ENCODE data around the gene EIF4E1B. TPM values are rescaled to one million over a fixed set of nuclear protein-coding genes. Genes with fewer than 3 reads are reported as not detected.

The EIF4E1B gene
- total RNA-seq, 1 donor from 2014 or later, result not detected

DNA sequence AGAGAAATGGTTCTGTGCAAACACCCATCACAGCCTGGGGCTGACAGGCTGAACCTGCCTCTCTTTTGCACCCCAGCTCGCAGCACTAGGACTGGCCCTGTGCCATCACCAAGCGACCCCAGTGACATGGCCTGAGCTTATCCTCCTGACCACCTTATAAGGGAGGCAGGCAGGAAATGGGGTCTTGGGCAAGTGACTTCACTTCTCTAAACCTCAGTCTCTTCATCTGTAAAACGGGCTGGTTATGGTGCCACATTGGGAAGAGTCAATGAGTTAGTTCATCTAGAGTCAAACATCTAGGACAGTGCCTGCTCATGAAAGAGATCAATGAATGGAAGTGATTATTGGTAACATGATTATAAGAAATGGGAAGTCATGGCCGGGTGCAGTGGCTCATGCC lies 6.3 kb upstream of the EIF4E1B start:
- no peak for DNase-seq (ENCODE audit: low spot score)
- Mint-ChIP-seq H3K27ac (no peak overlapping the region), H3K9me3 (no peaks in the 10 kb centered on the region), H3K27me3 (ENCODE audit: insufficient read depth) (peaks cover 63% of the 10 kb centered on the region), H3K4me3 (no peak overlapping the region), H3K36me3 (ENCODE audit: low read depth) (no peaks in the 10 kb centered on the region), H3K4me1 (ENCODE audit: low read depth) (peaks cover 7% of the 10 kb centered on the region)
- intact Hi-C loops (cut with micrococcal nuclease), result no loop called here

- Mint-ChIP-seq H3K9me3 (no peaks in the 10 kb centered on the region), H3K4me1 (ENCODE audit: low read depth) (peaks cover 7% of the 10 kb centered on the region), H3K4me3 (no peak overlapping the region), H3K27ac (no peak overlapping the region), H3K36me3 (ENCODE audit: low read depth) (no peaks in the 10 kb centered on the region), H3K27me3 (ENCODE audit: insufficient read depth) (peaks cover 64% of the 10 kb centered on the region)
- intact Hi-C loops (cut with micrococcal nuclease), result no loop called here
- DNase-seq (ENCODE audit: low spot score), result no peak
Measured at GRCh38 chr5:176624938-176625337, 5.5 kb upstream of the EIF4E1B start.

DNA sequence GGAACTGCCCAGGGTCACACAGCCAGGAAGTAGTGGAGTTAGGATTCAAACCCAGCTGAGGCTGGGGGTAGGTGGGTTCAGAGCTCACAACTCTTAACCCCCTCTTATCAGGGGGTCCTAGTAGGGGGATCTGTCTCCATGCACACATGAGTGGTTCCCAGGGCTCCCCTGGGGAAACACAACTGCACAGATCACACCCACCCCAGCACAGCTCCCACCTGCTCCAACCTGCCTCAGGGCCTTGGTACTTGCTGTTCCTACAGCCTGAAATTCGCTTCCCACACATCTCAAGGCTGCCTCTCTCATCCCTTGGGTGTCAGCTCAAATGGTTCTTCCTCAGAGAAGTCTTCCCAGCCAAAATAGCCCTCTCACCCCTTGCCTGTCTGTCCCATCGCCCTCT lies 5.0 kb upstream of the EIF4E1B start:
- DNase-seq (ENCODE audit: low spot score), result no peak
- Mint-ChIP-seq H3K36me3 (ENCODE audit: low read depth) (no peaks in the 10 kb centered on the region), H3K27me3 (ENCODE audit: insufficient read depth) (peaks cover 61% of the 10 kb centered on the region), H3K4me1 (ENCODE audit: low read depth) (peaks cover 2% of the 10 kb centered on the region), H3K9me3 (no peaks in the 10 kb centered on the region), H3K4me3 (no peak overlapping the region), H3K27ac (no peak overlapping the region)
- intact Hi-C loops (cut with micrococcal nuclease), result no loop called here

DNA sequence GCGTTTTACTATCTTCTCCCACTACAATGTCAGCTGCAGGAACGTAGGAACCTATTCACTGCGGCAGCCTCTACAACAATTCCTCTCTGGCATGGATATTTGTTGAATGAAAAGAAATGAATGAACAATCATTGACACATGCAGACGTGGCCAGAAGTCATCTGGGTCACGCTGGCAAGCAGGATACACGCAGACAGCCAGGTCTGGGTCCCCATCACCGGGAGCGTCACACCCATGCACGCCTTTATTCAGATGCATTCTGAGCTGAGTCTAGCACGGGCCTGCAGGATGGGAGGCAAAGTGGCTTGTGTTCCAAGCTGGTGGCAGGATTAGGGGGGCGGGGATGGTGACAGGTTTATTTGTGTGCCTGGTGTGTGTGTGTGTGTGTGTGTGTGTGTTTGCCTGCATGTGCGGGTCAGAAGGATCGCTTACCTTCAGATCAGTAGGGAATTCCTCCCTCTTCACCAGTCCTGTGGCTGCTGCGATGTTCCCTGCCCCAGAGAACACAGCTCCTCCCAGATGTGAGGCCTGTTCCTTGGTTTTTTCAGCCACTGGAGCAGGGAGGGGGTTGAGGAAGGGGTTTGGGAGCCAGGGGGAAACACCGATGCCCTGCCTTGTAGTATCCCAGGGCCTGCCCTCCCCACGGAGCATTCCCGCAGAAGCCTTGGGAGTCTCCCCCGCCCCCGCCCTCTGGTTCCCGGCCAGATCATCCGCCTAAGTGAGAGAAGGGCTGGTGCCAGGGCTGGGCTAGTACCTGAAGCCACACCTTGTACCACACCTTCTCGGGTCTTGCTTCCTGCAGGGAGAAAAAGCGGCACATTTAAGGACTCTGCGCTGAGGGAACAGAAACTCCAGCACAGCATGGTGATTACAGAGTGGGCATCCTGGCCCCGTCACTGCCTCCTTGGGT lies 4.3 kb upstream of the EIF4E1B start:
- H3K36me3 Mint-ChIP-seq (ENCODE audit: low read depth), result no peaks in the 10 kb centered on the region
- intact Hi-C loops (cut with micrococcal nuclease), result no loop called here
- no peak for DNase-seq (ENCODE audit: low spot score)
- H3K9me3 Mint-ChIP-seq, result no peaks in the 10 kb centered on the region
- peaks cover 6% of the 10 kb centered on the region for H3K4me1 Mint-ChIP-seq (ENCODE audit: low read depth)
- no peak overlapping the region for H3K27ac Mint-ChIP-seq
- no peak overlapping the region for H3K4me3 Mint-ChIP-seq
- H3K27me3 Mint-ChIP-seq (ENCODE audit: insufficient read depth), result peaks cover 65% of the 10 kb centered on the region

- peaks cover 70% of the 10 kb centered on the region for H3K27me3 Mint-ChIP-seq (ENCODE audit: insufficient read depth)
- DNase-seq (ENCODE audit: low spot score), result no peak
- peaks cover 6% of the 10 kb centered on the region for H3K4me1 Mint-ChIP-seq (ENCODE audit: low read depth)
- H3K4me3 Mint-ChIP-seq, result no peak overlapping the region
- H3K36me3 Mint-ChIP-seq (ENCODE audit: low read depth), result no peaks in the 10 kb centered on the region
- H3K9me3 Mint-ChIP-seq, result no peaks in the 10 kb centered on the region
- H3K27ac Mint-ChIP-seq, result no peak overlapping the region
- intact Hi-C loops (cut with micrococcal nuclease), result no loop called here
Measured at GRCh38 chr5:176626876-176627236, 3.6 kb upstream of the EIF4E1B start.

GRCh38 chr5:176627582-176627981 lies 2.9 kb upstream of the EIF4E1B start:
- H3K4me1 Mint-ChIP-seq (ENCODE audit: low read depth), result peaks cover 6% of the 10 kb centered on the region
- no peaks in the 10 kb centered on the region for H3K9me3 Mint-ChIP-seq
- H3K4me3 Mint-ChIP-seq, result no peak overlapping the region
- DNase-seq (ENCODE audit: low spot score), result no peak
- H3K36me3 Mint-ChIP-seq (ENCODE audit: low read depth), result no peaks in the 10 kb centered on the region
- H3K27me3 Mint-ChIP-seq (ENCODE audit: insufficient read depth), result peaks cover 70% of the 10 kb centered on the region
- intact Hi-C loops (cut with micrococcal nuclease), result no loop called here
- no peak overlapping the region for H3K27ac Mint-ChIP-seq

DNA sequence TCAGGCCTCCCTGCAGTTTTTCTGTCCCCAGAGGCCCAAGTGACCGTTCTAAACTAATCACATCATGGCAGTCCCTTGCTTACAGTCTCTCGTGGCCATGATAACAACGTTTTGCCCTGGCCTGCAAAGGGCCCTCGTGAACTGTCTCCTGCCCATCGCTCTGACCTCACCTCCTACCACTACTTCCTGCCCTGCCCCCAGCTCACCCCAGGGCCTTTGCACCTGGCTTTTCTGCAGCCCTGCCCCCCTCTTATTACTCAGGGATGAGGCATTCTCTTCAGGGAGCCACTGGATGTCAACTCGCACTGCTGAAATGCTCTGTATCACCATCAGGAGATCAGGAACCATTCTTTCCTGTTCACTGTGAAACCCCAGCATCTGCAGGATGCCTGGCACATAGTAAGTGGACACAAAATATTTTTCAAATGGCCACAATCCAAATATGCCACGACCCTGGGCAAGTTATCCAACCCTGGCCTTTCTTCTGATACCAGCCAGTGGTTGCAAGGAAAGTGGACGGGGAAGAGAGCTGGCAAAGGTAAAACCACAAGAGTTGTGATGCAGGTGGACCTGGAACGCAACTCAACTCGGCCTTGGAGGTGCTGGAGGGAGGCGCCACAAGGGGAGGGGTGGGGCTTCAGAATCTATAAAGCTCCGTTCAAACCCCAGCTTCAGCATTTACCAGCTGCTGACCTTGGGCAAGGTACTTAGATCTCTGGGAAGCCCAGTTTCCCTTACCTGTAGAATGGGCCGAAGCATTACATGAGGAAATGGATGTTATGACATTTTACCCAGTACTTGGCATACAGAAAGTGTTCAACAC lies 1.9 kb upstream of the EIF4E1B start:
- intact Hi-C loops (cut with micrococcal nuclease), result no loop called here
- Mint-ChIP-seq H3K36me3 (ENCODE audit: low read depth) (no peaks in the 10 kb centered on the region), H3K4me1 (ENCODE audit: low read depth) (peaks cover 9% of the 10 kb centered on the region), H3K27me3 (ENCODE audit: insufficient read depth) (peaks cover 75% of the 10 kb centered on the region), H3K27ac (no peak overlapping the region), H3K9me3 (no peaks in the 10 kb centered on the region), H3K4me3 (no peak overlapping the region)
- no peak for DNase-seq (ENCODE audit: low spot score)

- DNase-seq (ENCODE audit: low spot score), result no peak
- H3K9me3 Mint-ChIP-seq, result no peaks in the 10 kb centered on the region
- H3K36me3 Mint-ChIP-seq (ENCODE audit: low read depth), result no peaks in the 10 kb centered on the region
- H3K4me1 Mint-ChIP-seq (ENCODE audit: low read depth), result peaks cover 14% of the 10 kb centered on the region
- H3K27ac Mint-ChIP-seq, result no peak overlapping the region
- H3K4me3 Mint-ChIP-seq, result no peak overlapping the region
- H3K27me3 Mint-ChIP-seq (ENCODE audit: insufficient read depth), result peaks cover 76% of the 10 kb centered on the region
- intact Hi-C loops (cut with micrococcal nuclease), result no loop called here
Measured at GRCh38 chr5:176629317-176629852, 1.1 kb upstream of the EIF4E1B start.

DNA sequence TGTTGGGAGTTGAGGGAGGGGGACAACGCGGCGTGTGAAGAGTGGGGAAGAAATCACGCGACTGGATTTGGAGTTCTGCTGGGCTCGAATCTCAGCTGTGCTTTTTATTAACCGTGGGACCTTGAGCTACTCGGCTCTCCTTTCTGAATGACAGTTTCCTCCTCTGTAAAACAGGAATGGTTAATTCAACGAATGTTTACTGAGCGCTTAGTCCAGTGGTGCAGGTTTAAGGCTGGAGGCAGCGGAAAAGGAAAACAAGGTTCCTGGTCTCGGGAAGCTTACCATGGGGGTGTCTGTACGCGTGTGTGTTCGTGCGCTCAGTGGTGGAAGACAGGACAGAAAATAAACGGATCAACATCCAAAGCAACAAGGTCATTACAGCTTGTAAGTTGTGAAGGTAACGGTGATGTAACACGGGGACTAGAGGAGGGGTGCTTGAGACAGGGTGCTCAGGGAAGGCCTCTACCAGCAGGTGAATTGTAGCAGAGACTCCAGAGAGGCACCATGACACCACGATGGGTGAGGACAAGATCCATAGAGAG lies 277 bp downstream of the EIF4E1B start:
- DNase-seq (ENCODE audit: low spot score), result no peak
- no peaks in the 10 kb centered on the region for H3K36me3 Mint-ChIP-seq (ENCODE audit: low read depth)
- peaks cover 14% of the 10 kb centered on the region for H3K4me1 Mint-ChIP-seq (ENCODE audit: low read depth)
- H3K9me3 Mint-ChIP-seq, result no peaks in the 10 kb centered on the region
- H3K4me3 Mint-ChIP-seq, result peak overlapping the region; percentile 28
- intact Hi-C loops (cut with micrococcal nuclease), result loop anchor here (1.0 kb wide), 2 partner anchors 11 to 17 kb away; partner anchors contain the start of gene TSPAN17
- H3K27ac Mint-ChIP-seq, result no peak overlapping the region
- H3K27me3 Mint-ChIP-seq (ENCODE audit: insufficient read depth), result peaks cover 74% of the 10 kb centered on the region

DNA sequence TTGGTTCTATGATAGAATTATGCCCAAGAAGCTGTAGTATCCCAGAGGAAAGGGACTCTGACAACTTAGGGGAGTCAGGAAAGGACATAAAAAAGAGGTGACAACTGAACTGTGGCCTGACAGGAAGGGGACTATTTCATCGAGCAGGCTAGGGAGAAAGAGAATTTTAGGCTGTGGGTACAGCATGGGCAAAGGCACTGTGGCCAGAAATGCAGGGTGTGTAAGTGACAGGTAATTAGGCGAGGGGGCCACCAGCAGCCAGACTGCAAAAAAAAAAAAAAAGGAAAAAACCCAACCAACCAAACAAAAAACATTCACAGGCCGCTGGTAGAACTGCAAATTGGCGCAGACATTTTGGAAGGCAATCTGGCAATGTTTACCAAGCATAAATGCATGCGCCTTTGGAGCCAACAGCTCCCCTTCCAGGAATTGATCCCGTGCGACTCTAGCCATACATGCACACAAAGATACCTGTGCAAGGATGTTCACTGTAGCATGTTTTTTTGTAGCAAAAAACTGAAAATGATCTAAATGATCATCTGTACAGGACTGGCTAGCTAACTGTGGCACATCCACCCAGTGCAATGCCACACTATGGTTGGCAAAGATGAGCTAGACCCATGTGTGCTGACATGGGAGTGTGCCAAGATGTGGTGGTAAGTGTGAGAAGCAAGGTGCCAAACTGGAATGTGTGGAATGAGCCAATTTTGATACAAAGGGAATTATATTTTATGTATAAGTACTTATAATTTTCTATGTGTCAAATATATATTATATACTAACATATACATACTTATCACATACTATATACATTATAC lies 1.1 kb downstream of the EIF4E1B start:
- intact Hi-C loops (cut with micrococcal nuclease), result no loop called here
- DNase-seq (ENCODE audit: low spot score), result no peak
- no peaks in the 10 kb centered on the region for H3K9me3 Mint-ChIP-seq
- peaks cover 14% of the 10 kb centered on the region for H3K4me1 Mint-ChIP-seq (ENCODE audit: low read depth)
- H3K36me3 Mint-ChIP-seq (ENCODE audit: low read depth), result no peaks in the 10 kb centered on the region
- peaks cover 75% of the 10 kb centered on the region for H3K27me3 Mint-ChIP-seq (ENCODE audit: insufficient read depth)
- no peak overlapping the region for H3K4me3 Mint-ChIP-seq
- H3K27ac Mint-ChIP-seq, result no peak overlapping the region

DNA sequence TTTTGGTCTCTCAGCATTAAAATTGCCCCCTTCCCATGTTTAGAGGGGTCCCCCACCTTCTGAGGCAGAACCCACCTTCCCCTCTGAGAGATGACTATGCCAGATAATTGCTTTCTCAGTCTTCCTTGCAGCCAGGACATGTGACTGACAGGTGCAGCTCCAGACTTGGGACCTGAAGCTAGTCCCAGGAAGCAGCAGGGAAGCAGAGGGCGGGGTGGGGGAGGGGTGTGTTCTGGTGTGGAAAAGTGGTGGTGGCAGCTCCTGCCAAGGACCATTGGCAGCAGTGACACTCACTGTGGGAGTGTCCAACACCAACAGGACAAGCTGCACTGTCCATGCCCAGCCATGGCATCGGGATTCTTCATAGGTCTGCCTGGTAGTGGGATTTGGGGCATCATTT lies 2.3 kb downstream of the EIF4E1B start:
- Mint-ChIP-seq H3K9me3 (no peaks in the 10 kb centered on the region), H3K36me3 (ENCODE audit: low read depth) (no peaks in the 10 kb centered on the region), H3K4me3 (no peak overlapping the region), H3K27ac (no peak overlapping the region), H3K27me3 (ENCODE audit: insufficient read depth) (peaks cover 72% of the 10 kb centered on the region), H3K4me1 (ENCODE audit: low read depth) (peaks cover 14% of the 10 kb centered on the region)
- intact Hi-C loops (cut with micrococcal nuclease), result no loop called here
- no peak for DNase-seq (ENCODE audit: low spot score)

DNA sequence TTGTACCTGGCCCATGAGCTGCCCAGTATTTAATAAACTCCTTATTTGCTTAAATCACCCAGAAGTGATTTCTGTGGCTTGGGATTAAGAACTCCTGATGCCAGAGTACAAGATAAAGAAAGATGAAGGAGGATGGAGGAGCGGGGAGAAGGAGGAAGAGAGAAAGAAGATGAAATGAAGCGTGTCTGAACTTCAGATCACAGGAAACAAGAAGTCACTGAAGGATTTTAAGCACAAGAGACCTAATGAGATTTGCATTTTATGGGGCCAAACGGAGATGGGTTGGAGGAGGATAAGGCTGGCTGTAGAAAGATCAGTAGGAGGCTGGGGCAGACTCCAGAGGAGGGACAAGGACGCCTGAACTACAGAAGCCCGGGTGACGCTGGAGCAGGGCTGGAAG lies 3.1 kb downstream of the EIF4E1B start:
- no peak for DNase-seq (ENCODE audit: low spot score)
- peaks cover 14% of the 10 kb centered on the region for H3K4me1 Mint-ChIP-seq (ENCODE audit: low read depth)
- peaks cover 70% of the 10 kb centered on the region for H3K27me3 Mint-ChIP-seq (ENCODE audit: insufficient read depth)
- intact Hi-C loops (cut with micrococcal nuclease), result no loop called here
- no peaks in the 10 kb centered on the region for H3K9me3 Mint-ChIP-seq
- H3K36me3 Mint-ChIP-seq (ENCODE audit: low read depth), result no peaks in the 10 kb centered on the region
- H3K27ac Mint-ChIP-seq, result no peak overlapping the region
- H3K4me3 Mint-ChIP-seq, result no peak overlapping the region
